ENCODE data around the gene SLC49A4. TPM values are rescaled to one million over a fixed set of nuclear protein-coding genes. Genes with fewer than 3 reads are reported as not detected.

The SLC49A4 gene
- total RNA-seq, 1 donor: 43.4 TPM

- no peak overlapping the region for H3K27ac ChIP-seq (ENCODE audit: low read depth, low read length)
- no peaks in the 10 kb centered on the region for H3K36me3 ChIP-seq (ENCODE audit: insufficient read depth, low read length)
- TF ChIP-seq CTCF (IDR thresholded peaks at IDR 0.05; ENCODE audit: extremely low read depth, low read depth, low read length): no peak
- DNase-seq (ENCODE audit: insufficient read length, low spot score, missing footprints): no peak
- no peak overlapping the region for H2AFZ ChIP-seq (ENCODE audit: low read length)
- no peaks in the 10 kb centered on the region for H3K9me3 ChIP-seq (ENCODE audit: low read depth, low read length)
- no peak overlapping the region for H3K4me2 ChIP-seq (ENCODE audit: insufficient read depth, low read length)
- no peaks in the 10 kb centered on the region for H4K20me1 ChIP-seq (ENCODE audit: insufficient read depth, low read length)
- no peaks in the 10 kb centered on the region for H3K27me3 ChIP-seq (ENCODE audit: insufficient read depth, low read length)
- H3K4me3 ChIP-seq (ENCODE audit: insufficient read depth, low read length): no peak overlapping the region
- H3K79me2 ChIP-seq (ENCODE audit: insufficient read depth, low read length): peaks cover 29% of the 10 kb centered on the region
- H3K4me1 ChIP-seq (ENCODE audit: insufficient read depth, low read length): peaks cover 21% of the 10 kb centered on the region
Measured at GRCh38 chr3:122787872-122788271, 7.0 kb upstream of the SLC49A4 start.

DNA sequence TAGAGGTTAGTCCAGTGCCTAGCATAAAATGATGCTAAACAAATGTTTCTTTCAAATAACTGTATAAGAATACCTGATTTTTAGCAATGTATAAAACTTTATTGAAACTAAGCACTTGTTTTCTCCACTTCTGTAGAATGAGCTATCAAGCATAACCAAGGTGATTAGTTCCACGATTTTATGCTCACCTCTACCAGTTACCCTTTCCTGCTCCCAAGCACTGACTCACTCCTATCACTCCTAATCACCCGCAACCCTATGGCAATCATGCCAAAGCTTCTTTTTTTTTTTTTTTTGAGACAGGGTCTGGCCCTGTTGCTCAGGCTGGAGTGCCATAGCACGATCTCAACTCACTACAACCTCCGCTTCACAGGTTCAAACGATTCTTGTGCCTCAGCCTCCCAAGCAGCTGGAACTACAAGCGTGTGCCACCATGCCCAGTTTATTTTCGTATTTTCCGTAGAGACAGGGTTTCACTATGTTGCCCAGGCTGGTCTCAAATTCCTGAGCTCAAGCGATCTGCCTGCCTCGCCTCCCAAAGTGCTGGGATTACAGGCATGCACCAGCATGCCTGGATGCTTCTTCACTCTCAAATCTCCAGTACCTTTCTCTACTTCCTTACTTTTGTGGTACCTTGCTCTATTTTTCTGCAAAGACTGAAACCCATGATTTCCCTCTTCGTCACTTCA lies 5.1 kb upstream of the SLC49A4 start:
- no peak overlapping the region for H3K27ac ChIP-seq (ENCODE audit: low read depth, low read length)
- no peaks in the 10 kb centered on the region for H3K36me3 ChIP-seq (ENCODE audit: insufficient read depth, low read length)
- no peak overlapping the region for H2AFZ ChIP-seq (ENCODE audit: low read length)
- H3K9me3 ChIP-seq (ENCODE audit: low read depth, low read length): no peaks in the 10 kb centered on the region
- no peak for TF ChIP-seq CTCF (IDR thresholded peaks at IDR 0.05; ENCODE audit: extremely low read depth, low read depth, low read length)
- H3K79me2 ChIP-seq (ENCODE audit: insufficient read depth, low read length): peaks cover 36% of the 10 kb centered on the region
- H3K4me2 ChIP-seq (ENCODE audit: insufficient read depth, low read length): no peak overlapping the region
- peaks cover 22% of the 10 kb centered on the region for H3K4me1 ChIP-seq (ENCODE audit: insufficient read depth, low read length)
- no peak overlapping the region for H3K4me3 ChIP-seq (ENCODE audit: insufficient read depth, low read length)
- H4K20me1 ChIP-seq (ENCODE audit: insufficient read depth, low read length): no peaks in the 10 kb centered on the region
- no peaks in the 10 kb centered on the region for H3K27me3 ChIP-seq (ENCODE audit: insufficient read depth, low read length)
- DNase-seq (ENCODE audit: insufficient read length, low spot score, missing footprints): no peak

GRCh38 chr3:122793568-122794416 lies 1.1 kb upstream of the SLC49A4 start, which contains the start of gene HSPBAP1:
Gene HSPBAP1 (minus strand): TSS chr3:122793831. CDS start chr3:122793680, 151 bp downstream.
- H2AFZ ChIP-seq (ENCODE audit: low read length): peak within 1 kb of the TSS; percentile 98
- peak within 1 kb of the TSS; percentile 96 for H3K4me2 ChIP-seq (ENCODE audit: insufficient read depth, low read length)
- H3K27me3 ChIP-seq (ENCODE audit: insufficient read depth, low read length): no peaks in the 10 kb centered on the region
- H3K27ac ChIP-seq (ENCODE audit: low read depth, low read length): peak within 1 kb of the TSS; percentile 96
- peaks cover 2% of the 10 kb centered on the region for H4K20me1 ChIP-seq (ENCODE audit: insufficient read depth, low read length)
- no peaks in the 10 kb centered on the region for H3K36me3 ChIP-seq (ENCODE audit: insufficient read depth, low read length)
- peak within 1 kb of the TSS; percentile 90 for H3K4me3 ChIP-seq (ENCODE audit: insufficient read depth, low read length)
- peaks cover 40% of the 10 kb centered on the region for H3K79me2 ChIP-seq (ENCODE audit: insufficient read depth, low read length)
- H3K9me3 ChIP-seq (ENCODE audit: low read depth, low read length): no peaks in the 10 kb centered on the region
- H3K4me1 ChIP-seq (ENCODE audit: insufficient read depth, low read length): peaks cover 17% of the 10 kb centered on the region
- TF ChIP-seq CTCF (IDR thresholded peaks at IDR 0.05; ENCODE audit: extremely low read depth, low read depth, low read length): no peak
- peak; percentile 96 for DNase-seq (ENCODE audit: insufficient read length, low spot score, missing footprints)

GRCh38 chr3:122794483-122794778 lies 438 bp upstream of the SLC49A4 start:
- Histone ChIP-seq H3K4me3 (ENCODE audit: insufficient read depth, low read length) (peak overlapping the region; percentile 90), H3K27ac (ENCODE audit: low read depth, low read length) (peak overlapping the region; percentile 96), H2AFZ (ENCODE audit: low read length) (peak overlapping the region; percentile 98), H3K27me3 (ENCODE audit: insufficient read depth, low read length) (no peaks in the 10 kb centered on the region), H3K79me2 (ENCODE audit: insufficient read depth, low read length) (peaks cover 43% of the 10 kb centered on the region), H3K4me2 (ENCODE audit: insufficient read depth, low read length) (peak overlapping the region; percentile 96), H3K9me3 (ENCODE audit: low read depth, low read length) (no peaks in the 10 kb centered on the region), H4K20me1 (ENCODE audit: insufficient read depth, low read length) (peaks cover 2% of the 10 kb centered on the region), H3K36me3 (ENCODE audit: insufficient read depth, low read length) (no peaks in the 10 kb centered on the region), H3K4me1 (ENCODE audit: insufficient read depth, low read length) (peaks cover 17% of the 10 kb centered on the region)
- no peak for DNase-seq (ENCODE audit: insufficient read length, low spot score, missing footprints)
- no peak for TF ChIP-seq CTCF (IDR thresholded peaks at IDR 0.05; ENCODE audit: extremely low read depth, low read depth, low read length)

Data from osteoblast (primary cell).